GM23248 (cell line): ENCODE measurements around the gene CCNG1.

Experiments
- EZH2 ChIP-seq: fragments of 200-600 bp; sonication (generic); IDR thresholded peaks from 2 replicates; pipeline ENCODE4 v1.6.1; 2018; ENCODE audit warnings: antibody characterized with exemption, mild to moderate bottlenecking; ENCODE audit not compliant: insufficient read depth, poor library complexity, severe bottlenecking
- EZH2phosphoT487 ChIP-seq: fragments of 200-600 bp; sonication (generic); IDR thresholded peaks from 2 replicates; pipeline ENCODE4 v1.6.1; 2018; ENCODE audit warnings: antibody characterized with exemption, moderate library complexity, mild to moderate bottlenecking, low read depth; ENCODE audit not compliant: insufficient read depth

GRCh38 chr5:163397354-163397753 is 40.0 kb upstream of the CCNG1 start:
- TF ChIP-seq EZH2 (no peak), EZH2phosphoT487 (no peak)
